GM18508 (cell line): Measurements from ENCODE around the gene ACRBP.

Experiments
- ATAC-seq: cut with Tn5 transposase; IDR thresholded peaks from one replicate; pipeline ENCODE4 v1.9.1; 2021; ENCODE audit warnings: moderate number of reproducible peaks; ENCODE audit not compliant: insufficient read depth, unreplicated experiment

Gene ACRBP

GRCh38 chr12:6650832-6651231 is 3.6 kb upstream of the ACRBP start:
- ATAC-seq = no peak

DNA sequence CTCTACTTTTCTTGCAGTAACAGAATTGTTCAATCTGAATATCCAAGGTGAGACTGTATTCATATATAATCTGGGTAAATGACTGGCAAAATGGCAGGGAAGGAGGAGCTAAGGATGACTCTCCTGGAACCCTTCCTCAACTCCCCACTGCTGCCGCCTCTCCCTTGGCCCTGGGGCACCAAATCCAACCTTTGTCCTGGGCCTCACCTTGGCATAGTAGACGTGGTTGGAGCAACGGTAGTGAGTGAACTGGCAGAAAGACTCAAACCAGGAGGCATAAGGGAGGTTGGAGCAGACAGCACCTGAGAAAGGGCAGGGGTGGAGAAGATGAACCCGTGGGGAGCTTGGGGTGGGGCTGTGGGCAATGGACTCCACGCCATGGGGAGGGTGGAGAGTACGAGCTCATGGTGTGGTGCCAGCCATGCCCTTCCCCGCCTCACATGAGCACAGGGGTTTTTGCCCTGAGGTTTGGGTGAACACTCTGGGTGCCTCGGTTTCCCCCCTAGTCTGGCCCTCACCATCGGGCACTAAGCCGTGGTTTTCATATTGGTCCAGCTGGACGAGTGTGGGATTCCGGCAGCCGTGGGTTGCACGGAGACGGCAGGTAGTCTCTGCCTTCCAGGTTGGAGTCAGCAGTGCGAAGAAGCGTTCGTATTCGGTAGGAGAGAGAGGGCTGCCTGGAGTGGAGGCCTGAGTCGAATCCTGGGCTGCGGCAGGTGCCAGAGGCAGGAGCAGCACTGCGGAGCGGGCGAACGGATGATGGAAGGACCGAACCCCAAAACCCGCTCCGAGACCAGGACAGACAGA is 753 bp downstream of the ACRBP start:
- no peak for ATAC-seq

DNA sequence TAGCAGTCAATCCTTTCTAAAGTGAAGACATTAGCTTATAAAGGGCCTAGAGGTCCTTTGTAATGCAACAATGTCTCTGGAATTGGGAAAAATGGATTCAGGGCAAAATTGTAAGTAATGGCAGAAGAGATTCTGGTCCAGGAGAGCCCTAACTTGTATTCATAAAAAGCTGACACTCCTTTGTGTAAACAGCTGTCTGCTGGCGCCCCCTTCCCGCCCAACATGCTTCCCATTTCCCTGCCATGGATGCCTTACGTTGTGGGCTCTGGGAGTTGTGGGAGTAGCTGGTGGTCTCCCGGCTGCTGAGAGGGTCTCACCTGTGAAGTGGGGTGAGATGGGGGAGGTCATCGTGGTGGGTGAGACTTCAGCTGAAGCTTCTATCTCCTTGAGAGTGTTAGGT is 2.3 kb downstream of the ACRBP start:
- ATAC-seq = no peak

DNA sequence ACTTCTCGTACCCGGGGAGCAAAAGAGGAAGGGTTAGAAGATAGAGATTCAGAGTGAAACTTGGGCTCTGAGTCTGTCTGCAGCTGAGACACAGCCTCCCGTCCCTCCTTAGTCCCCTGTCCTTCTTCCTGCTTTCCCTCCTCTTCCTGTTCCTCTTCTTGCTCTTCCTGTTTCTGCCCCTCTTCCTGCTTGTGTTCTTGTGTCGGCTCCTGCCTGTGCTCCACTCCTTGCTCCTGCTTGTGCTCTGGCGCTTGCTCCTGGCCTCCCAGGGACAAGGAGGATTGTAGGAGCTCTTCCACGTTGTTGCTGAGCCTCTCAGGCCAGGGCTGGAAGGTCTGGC is 3.0 kb downstream of the ACRBP start:
- no peak for ATAC-seq

GRCh38 chr12:6643569-6644256 is 3.5 kb downstream of the ACRBP start:
- no peak for ATAC-seq

DNA sequence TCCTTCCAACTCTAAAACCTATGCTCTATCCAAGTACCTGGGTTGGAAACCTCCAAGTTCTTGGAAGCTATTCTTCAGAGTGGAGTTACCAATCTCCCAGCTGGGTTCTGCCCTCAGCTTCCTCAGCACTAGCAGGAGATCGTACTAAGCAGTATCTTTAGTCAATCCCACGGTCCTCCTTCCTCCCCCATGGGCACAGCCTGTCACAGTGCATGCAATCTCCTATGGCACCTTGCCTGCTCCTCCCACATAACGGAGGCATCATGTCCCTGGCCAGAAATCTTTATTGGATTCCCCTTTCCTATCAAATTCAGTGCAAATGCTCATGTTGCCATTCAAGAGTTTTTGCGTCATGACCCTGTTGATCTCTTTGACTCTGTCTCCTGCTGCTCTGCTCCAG is 6.1 kb downstream of the ACRBP start:
- no peak for ATAC-seq

DNA sequence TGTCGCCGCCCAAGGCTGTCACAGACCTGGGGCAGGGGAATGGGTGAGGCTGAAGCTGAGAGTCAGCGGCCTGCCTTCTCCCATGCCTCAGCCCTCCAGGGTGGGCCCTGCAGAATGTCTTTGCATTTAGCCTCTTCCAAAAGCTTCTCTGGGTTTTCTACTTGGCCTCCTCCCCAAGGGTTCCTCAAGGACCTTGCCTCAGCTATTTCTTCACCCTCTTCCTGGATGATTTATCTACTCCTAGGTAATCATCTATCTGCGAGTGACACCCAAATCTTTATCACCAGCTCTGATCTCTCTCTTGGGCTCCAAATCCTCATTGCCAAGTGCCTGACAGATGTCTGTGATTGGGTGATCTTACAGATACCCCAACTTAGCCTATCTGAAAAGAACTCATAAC is 6.7 kb downstream of the ACRBP start:
- ATAC-seq = no peak

- no peak for ATAC-seq
These were observed 8.0 kb downstream of the ACRBP start for GRCh38 chr12:6639151-6639801.

DNA sequence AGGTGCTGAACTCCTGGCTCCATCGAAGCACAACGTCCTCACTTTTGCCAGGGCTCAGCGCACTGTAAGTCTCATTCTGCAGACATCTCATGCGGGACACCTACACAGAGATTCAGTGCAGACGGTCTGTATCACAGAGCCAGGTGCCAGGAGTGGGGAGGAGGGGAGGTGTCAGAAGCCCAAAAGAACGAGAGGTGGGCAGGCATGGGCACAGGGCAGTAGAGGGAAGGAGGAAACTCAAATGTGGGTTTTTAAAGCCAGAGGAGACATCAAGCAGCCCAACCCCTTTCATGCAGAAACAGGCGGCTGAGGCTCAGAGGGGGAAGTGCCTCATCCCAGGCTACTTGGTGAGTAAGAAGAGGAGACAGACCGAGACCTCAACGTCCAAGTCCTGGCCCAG is 8.9 kb downstream of the ACRBP start:
- ATAC-seq = no peak

DNA sequence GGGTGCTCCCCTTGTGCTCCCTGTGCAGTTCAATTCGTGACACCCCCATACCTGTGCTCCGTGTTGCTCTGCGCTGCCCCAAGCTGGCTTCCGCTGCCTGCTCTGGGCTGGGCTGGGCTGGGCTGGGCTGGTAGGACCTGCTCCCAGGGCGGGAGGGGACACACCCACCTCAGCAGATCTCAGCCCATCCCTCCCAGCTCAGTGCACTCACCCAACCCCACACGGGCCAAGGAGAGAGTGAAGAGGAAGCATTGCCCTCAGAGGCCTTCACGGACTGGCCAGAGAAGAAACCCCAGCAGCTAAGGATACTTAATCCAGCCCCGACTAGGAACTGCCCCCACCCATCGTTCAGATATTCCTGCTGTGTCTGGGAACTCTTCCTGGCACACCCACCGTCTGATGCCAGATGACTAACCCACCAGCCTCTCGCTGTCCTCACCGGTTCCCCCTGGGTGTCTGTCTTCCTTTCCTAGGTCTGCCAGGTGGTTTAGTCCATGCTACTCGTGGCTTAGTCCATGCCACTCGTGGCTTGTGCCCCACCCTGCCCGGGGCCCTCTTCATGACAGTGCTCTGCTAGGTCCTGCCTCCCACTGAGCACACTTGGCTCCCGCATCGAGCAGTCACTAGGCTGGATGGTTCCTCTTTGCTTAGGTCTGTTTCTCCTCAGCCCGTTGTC is 11.2 kb downstream of the ACRBP start, which contains the start of gene LPAR5:
LPAR5 (minus strand) TSS at position 104 of the 676 bp plus-strand sequence. CDS start 14,711 bp downstream, outside the sequence.
- no peak for ATAC-seq

DNA sequence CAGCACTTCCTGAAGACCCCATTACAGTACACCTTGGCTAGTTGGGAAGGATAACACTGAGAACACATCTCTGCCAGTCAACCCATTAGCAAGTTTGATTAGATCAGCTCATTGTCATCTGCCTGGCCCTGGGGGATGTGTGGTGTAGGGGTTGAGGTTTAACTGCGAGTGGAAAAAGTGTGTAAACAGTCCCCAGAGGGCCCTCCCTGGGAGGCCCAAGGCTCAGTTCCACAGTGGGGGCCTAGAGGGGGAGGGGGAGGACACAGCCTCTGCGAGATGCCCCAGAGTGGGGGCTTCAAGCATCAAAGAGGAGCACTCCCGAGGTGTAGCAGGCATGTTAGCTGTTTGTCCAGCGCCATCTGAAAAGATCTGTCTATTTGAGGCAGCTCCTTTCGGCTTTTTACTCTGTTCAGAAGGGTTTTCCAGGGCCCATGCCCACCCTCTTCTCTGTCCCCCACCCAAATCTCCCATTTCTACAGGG is 11.8 kb downstream of the ACRBP start:
- ATAC-seq = no peak

DNA sequence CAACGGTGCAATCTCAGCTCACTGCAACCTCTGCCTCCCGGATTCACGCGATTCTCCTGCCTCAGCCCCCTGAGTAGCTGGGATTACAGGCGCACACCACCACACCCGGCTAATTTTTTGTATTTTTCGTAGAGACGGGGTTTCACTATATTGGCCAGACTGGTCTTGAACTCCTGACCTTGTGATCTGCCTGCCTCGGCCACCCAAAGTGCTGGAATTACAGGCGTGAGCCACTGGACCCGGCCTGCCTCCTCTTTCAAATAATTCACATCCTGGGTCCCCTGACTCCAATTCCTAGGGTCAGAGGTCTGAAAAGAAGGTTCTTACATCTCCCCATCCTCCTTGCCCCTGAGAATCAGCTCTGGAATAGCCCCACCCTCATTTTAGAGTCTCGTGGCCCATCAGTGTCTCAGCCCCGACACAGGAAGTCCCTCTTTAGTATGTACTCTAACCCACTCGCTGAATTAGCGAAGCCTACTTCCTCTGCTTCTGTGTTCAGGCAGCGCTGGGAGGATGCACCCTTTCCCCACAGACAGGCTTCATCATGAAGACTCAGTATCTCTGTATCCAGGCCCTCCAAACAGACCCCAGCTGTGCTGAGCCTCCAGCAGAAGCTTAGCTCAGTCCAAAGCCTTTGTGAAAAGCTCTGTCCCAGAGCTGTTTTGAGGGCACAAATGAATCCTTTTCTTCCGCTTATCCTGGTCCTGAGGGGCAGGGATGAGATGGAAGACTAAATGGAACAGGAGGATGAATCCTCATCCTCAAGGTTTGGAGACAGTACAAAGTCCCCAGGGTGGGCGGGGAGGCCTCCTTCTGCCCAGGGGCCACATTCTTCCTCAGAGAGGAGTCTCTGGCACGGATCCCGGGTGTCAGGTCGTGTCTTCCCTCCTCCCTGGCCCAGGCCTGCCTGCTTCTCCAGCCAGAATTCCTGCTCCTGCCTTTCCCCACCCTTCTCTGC is 14.9 kb downstream of the ACRBP start:
- no peak for ATAC-seq

- ATAC-seq = no peak
These were observed 15.7 kb downstream of the ACRBP start for GRCh38 chr12:6631549-6631961.

GRCh38 chr12:6630736-6631135 is 16.5 kb downstream of the ACRBP start:
- ATAC-seq = no peak

GRCh38 chr12:6627616-6628015 is 19.6 kb downstream of the ACRBP start:
- no peak for ATAC-seq

DNA sequence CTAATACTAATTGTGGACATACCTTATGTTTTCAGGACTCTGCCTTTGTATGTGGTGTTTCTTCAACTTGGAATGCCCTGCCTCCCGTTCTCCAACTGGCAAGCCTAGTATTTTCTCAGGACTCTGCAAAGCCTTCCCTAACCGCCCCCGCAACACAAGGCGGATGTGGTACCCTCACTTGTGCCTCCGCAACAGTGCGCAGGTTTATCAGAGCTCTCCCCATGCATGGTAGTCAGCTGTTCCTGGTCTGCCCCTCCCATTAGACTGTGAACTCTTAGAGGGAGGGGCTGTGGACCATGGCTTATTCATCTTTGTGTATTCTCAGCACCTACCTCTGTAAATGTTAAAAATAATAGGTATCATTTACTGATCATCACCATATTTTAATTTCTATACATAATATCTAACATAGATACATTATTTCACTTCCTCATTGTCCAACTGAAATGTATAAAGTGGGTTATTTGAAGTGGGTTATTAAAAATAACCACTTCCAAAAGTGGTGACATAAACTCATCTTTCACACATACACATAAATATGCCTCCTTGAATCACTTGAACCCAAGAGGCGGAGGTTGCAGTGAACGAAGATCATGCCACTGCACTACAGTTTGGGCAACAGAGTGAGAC is 20.5 kb downstream of the ACRBP start:
- no peak for ATAC-seq

- ATAC-seq = no peak
These were observed 26.4 kb downstream of the ACRBP start for GRCh38 chr12:6620885-6621274.

DNA sequence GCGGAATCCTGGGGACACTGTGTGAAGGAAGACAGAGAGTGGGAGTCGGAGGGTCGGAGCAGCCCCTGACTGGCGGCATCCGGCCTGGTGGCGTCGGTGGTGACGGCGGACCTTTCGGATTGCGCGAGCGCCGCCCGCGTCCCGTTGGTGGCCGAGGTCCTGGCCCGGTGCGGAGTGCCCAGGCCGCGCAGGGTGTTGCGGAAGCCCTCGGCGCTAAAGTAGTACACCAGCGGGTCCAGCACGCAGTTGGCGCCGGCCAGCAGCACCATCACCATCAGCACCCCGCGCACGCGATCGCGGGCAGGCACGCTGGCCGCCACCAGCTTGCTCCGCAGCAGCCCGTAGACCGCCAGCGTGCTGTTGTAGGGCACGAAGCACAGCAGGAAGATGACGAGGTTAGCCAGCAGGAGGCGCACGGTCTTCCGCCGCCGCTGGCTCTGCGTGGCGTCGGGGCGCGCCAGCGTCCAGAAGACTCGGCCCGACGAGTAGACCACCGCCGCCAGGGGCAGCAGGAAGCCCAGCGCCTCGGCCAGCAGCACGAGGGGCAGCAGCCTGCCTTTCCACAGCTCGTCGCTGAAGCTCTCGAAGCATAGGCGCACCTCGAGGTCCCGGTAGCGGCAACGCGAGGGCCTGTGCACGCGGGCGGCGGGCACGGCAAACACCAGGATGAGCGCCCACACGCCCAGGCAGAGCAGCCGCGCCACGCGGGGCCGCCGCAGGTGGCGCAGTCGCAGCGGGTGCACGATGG is 26.9 kb downstream of the ACRBP start:
- no peak for ATAC-seq
